HG03025 (cell line): ENCODE results near the gene FAM237A.

Experiments
- ATAC-seq: cut with Tn5 transposase; IDR thresholded peaks from one replicate; pipeline ENCODE4 v1.9.1; 2021; ENCODE audit warnings: mild to moderate bottlenecking, moderate library complexity; ENCODE audit not compliant: unreplicated experiment, low FRiP score

Gene FAM237A

GRCh38 chr2:206688453-206688852 is 46.2 kb downstream of the FAM237A start:
- ATAC-seq = no peak

- ATAC-seq = no peak
Observed at GRCh38 chr2:206688990-206689389, 46.7 kb downstream of the FAM237A start.

- ATAC-seq = no peak
Observed at GRCh38 chr2:206692971-206693370, 50.7 kb downstream of the FAM237A start.

- ATAC-seq = peak; percentile 55
Observed at GRCh38 chr2:206693399-206694137, 51.3 kb downstream of the FAM237A start.

- ATAC-seq = no peak
Observed at GRCh38 chr2:206696910-206697309, 54.6 kb downstream of the FAM237A start.

GRCh38 chr2:206698811-206699210 is 56.5 kb downstream of the FAM237A start:
- ATAC-seq = no peak
